GM21528 (cell line): ENCODE measurements around the gene SEMA6C.
"Not testable (repeated sequence)": the region's sequence is repeated elsewhere in the genome, so short reads cannot be mapped to it uniquely, and the experiment has no call there.

Experiments
- ATAC-seq: cut with Tn5 transposase; IDR thresholded peaks from one replicate; pipeline ENCODE4 v1.9.1; 2021; ENCODE audit warnings: mild to moderate bottlenecking, moderate library complexity; ENCODE audit not compliant: unreplicated experiment, low FRiP score

SEMA6C gene

GRCh38 chr1:151131701-151132334, 14.6 kb downstream of the SEMA6C start:
- no peak for ATAC-seq

GRCh38 chr1:151130987-151131586, 15.3 kb downstream of the SEMA6C start:
- peak; percentile 74 for ATAC-seq

GRCh38 chr1:151128800-151129199, 17.6 kb downstream of the SEMA6C start:
- ATAC-seq = no peak

GRCh38 chr1:151124763-151125403, 21.5 kb downstream of the SEMA6C start:
- no peak for ATAC-seq

GRCh38 chr1:151113877-151114276, 32.6 kb downstream of the SEMA6C start:
- ATAC-seq = no peak

GRCh38 chr1:151108331-151108730, 38.1 kb downstream of the SEMA6C start:
- no peak for ATAC-seq

- no peak for ATAC-seq
Observed at GRCh38 chr1:151106894-151107293, 39.5 kb downstream of the SEMA6C start.

- no peak for ATAC-seq
Observed at GRCh38 chr1:151104630-151105029, 41.8 kb downstream of the SEMA6C start.

GRCh38 chr1:151098126-151098525, 48.3 kb downstream of the SEMA6C start:
- ATAC-seq = no peak

- ATAC-seq = not testable (repeated sequence)
Observed at GRCh38 chr1:151097426-151097825, 49.0 kb downstream of the SEMA6C start.

GRCh38 chr1:151085953-151086559, 60.4 kb downstream of the SEMA6C start:
- no peak for ATAC-seq
